HCT116 (cell line): ENCODE results near the gene SLC7A7. TPM values are rescaled to one million over a fixed set of nuclear protein-coding genes. Genes with fewer than 3 reads are reported as not detected.

Experiments used
- ATAC-seq: fragments of 200-7000 bp; cut with Tn5 transposase; 2 replicates; pipeline ENCODE4 v1.9.1; 2020; ENCODE audit warnings: mild to moderate bottlenecking, moderate library complexity
- BruUV-seq: library from RNA; stranded (reverse); fragments of 400-500 nt; replicated peaks from 2 replicates; lab custom pipeline; 2021; lab: Mats Ljungman, UMichigan
- CTCF ChIA-PET: fragments of 300-600 bp; sonication (Branson Sonifier 250); formaldehyde crosslinking; loops from one replicate; lab custom pipeline; 2021; ENCODE audit warnings: antibody characterized with exemption; lab: Charles Lee
- POLR2A ChIA-PET: fragments of 300-600, 350-600 bp; sonication (Branson Sonifier 250); formaldehyde crosslinking; loops from one replicate; lab custom pipeline; 2021; ENCODE audit warnings: antibody characterized with exemption; lab: Charles Lee
- RAD21 ChIA-PET, 2 experiments: fragments of 300-600 bp; sonication (Branson Sonifier 250); formaldehyde crosslinking; loops; one replicate each; lab custom pipeline; 2023; ENCODE audit warnings: low total read pairs in 2 of 2; ENCODE audit not compliant: uncharacterized antibody in 2 of 2, unreplicated experiment in 2 of 2, low non-redundant PET in 1 of 2; lab: Charles Lee
- DNase-seq: peaks from one replicate; pipeline ENCODE4 v3.0.0-alpha.2; 2010; ENCODE audit warnings: low read depth, low spot score
- H2AFZ ChIP-seq: fragments of 200-600 bp; shearing (Covaris generic), sonication (generic); 2 replicates; pipeline ENCODE4 v1.6.1; 2017; ENCODE audit warnings: low read depth, mixed run types, mixed read lengths, antibody characterized with exemption, low read length; ENCODE audit not compliant: poor library complexity, severe bottlenecking
- H3K27ac ChIP-seq: 2 replicates; pipeline ENCODE4 v1.5.1; 2012; ENCODE audit warnings: low read depth, low read length
- H3K27me3 ChIP-seq: fragments of 200-600 bp; sonication (generic); 2 replicates; pipeline ENCODE4 v1.6.1; 2016; ENCODE audit warnings: mixed run types, low read length, mixed read lengths; ENCODE audit not compliant: insufficient read depth
- H3K36me3 ChIP-seq, 2 experiments: fragments of 200-500 bp in 1 of 2; fragments of 200-600 bp in 1 of 2; sonication (Bioruptor generic) in 1 of 2; sonication (generic) in 1 of 2; 2 replicates each; pipeline versions ENCODE4 v1.5.1 to v1.6.1; 2014 to 2016; ENCODE audit warnings: low read length in 2 of 2, inconsistent platforms in 1 of 2, mixed read lengths in 1 of 2, mixed run types in 1 of 2; ENCODE audit not compliant: insufficient read depth in 2 of 2, control insufficient read depth in 1 of 2
- H3K4me1 ChIP-seq, 2 experiments: fragments of 200-600 bp in 1 of 2; sonication (generic) in 1 of 2; 2 replicates each; pipeline versions ENCODE4 v1.5.1 to v1.6.1; 2012 to 2017; ENCODE audit warnings: low read length in 2 of 2, inconsistent platforms in 1 of 2, mild to moderate bottlenecking in 1 of 2, mixed read lengths in 1 of 2, mixed run types in 1 of 2, moderate library complexity in 1 of 2; ENCODE audit not compliant: insufficient read depth in 2 of 2, control insufficient read depth in 1 of 2
- H3K4me2 ChIP-seq: fragments of 200-600 bp; sonication (generic); 2 replicates; pipeline ENCODE4 v1.6.1; 2017; ENCODE audit warnings: mixed run types, low read length, mixed read lengths
- H3K4me3 ChIP-seq, 2 experiments: fragments of 200-600 bp in 1 of 2; sonication (generic) in 1 of 2; replicated peaks in 1 of 2; 2 replicates each; pipeline ENCODE4 v1.5.1; 2011 to 2016; ENCODE audit warnings: low read length in 2 of 2, control low read depth in 1 of 2, low read depth in 1 of 2, mild to moderate bottlenecking in 1 of 2, mixed read lengths in 1 of 2, mixed run types in 1 of 2
- H3K79me2 ChIP-seq: fragments of 200-600 bp; sonication (generic); 2 replicates; pipeline ENCODE4 v1.6.1; 2017; ENCODE audit warnings: mild to moderate bottlenecking, mixed run types, low read length, moderate library complexity, mixed read lengths; ENCODE audit not compliant: insufficient read depth
- H3K9ac ChIP-seq: fragments of 200-600 bp; sonication (generic); 2 replicates; pipeline ENCODE4 v1.6.1; 2016; ENCODE audit warnings: low read length, mixed read lengths
- H3K9me2 ChIP-seq: fragments of 200-600 bp; sonication (generic), shearing (Covaris generic); 2 replicates; pipeline ENCODE4 v1.6.1; 2017; ENCODE audit warnings: mixed run types, mild to moderate bottlenecking, moderate library complexity; ENCODE audit not compliant: insufficient read depth
- H3K9me3 ChIP-seq, 2 experiments: fragments of 200-500 bp in 1 of 2; fragments of 200-600 bp in 1 of 2; sonication (Bioruptor generic) in 1 of 2; sonication (generic) in 1 of 2; 2 replicates each; pipeline ENCODE4 v1.6.1; 2014 to 2017; ENCODE audit warnings: low read length in 2 of 2, mixed read lengths in 2 of 2, inconsistent platforms in 1 of 2, low read depth in 1 of 2, mild to moderate bottlenecking in 1 of 2, mixed run types in 1 of 2, moderate library complexity in 1 of 2; ENCODE audit not compliant: control insufficient read depth in 1 of 2, insufficient read depth in 1 of 2
- H4K20me1 ChIP-seq: fragments of 200-600 bp; sonication (generic), shearing (Covaris generic); 2 replicates; pipeline ENCODE4 v1.6.1; 2017; ENCODE audit warnings: mixed run types, mild to moderate bottlenecking, moderate library complexity; ENCODE audit not compliant: insufficient read depth
- CBX3 ChIP-seq: IDR thresholded peaks from 2 replicates; pipeline ENCODE4 v1.6.1; 2012; ENCODE audit warnings: low read depth
- CTCF ChIP-seq, 3 experiments: fragments of 200-600 bp in 1 of 3; sonication (generic) in 1 of 3; IDR thresholded peaks in 2 of 3; conservative IDR thresholded peaks in 1 of 3; 2 replicates each; pipeline ENCODE4 v1.5.1; 2012 to 2017; ENCODE audit warnings: low read depth in 2 of 3, low read length in 2 of 3, antibody characterized with exemption in 1 of 3, borderline replicate concordance in 1 of 3, control low read depth in 1 of 3, mild to moderate bottlenecking in 1 of 3, mixed read lengths in 1 of 3, mixed run types in 1 of 3, moderate library complexity in 1 of 3; ENCODE audit not compliant: insufficient read depth in 1 of 3
- REST ChIP-seq: IDR thresholded peaks from 2 replicates; pipeline ENCODE4 v1.6.1; 2012; ENCODE audit warnings: low read depth
- intact Hi-C: fragments of 100-400 bp; cut with micrococcal nuclease; formaldehyde crosslinking; loops from 2 replicates; pipeline ENCODE4 v1.10.0; 2022
- total RNA-seq: library from RNA; stranded (reverse); gene quantifications from one replicate; pipeline ENCODE4 v1.2.1, GENCODE V29; 2021; ENCODE audit not compliant: unreplicated experiment

The SLC7A7 gene
- total RNA-seq, 1 experiment from 2014 or later = 0.27 TPM

- H3K9me3 ChIP-seq = peaks cover 0 to under 1% of the 10 kb centered on the region in 2 experiments; a peak in 1 of 4 replicates
- H3K27me3 ChIP-seq = no peaks in the 10 kb centered on the region
- ChIA-PET POLR2A (interaction anchor here (0.9 kb wide), 1 partner anchor 16 kb away, joined by 3 read pairs; no protein-coding TSS in a partner anchor), RAD21 (interaction anchor here in 1 of 2 experiments (0.6 kb wide), 1 partner anchor 57 kb away, joined by 3 read pairs; no protein-coding TSS in a partner anchor), CTCF (interaction anchor here (0.6 kb wide), 1 partner anchor 54 kb away, joined by 5 read pairs; no protein-coding TSS in a partner anchor)
- H3K4me3 ChIP-seq = peak overlapping the region; percentile 87 to 96
- DNase-seq (no peak), ATAC-seq (no peak)
- H3K79me2 ChIP-seq = peaks cover 32% of the 10 kb centered on the region
- no peaks in the 10 kb centered on the region for H4K20me1 ChIP-seq
- no peak overlapping the region for H2AFZ ChIP-seq
- peak overlapping the region; percentile 71 for H3K27ac ChIP-seq
- H3K9me2 ChIP-seq = no peaks in the 10 kb centered on the region
- H3K36me3 ChIP-seq = peaks cover 31 to 35% of the 10 kb centered on the region in 2 experiments
- peak overlapping the region; percentile 92 for H3K4me2 ChIP-seq
- intact Hi-C loops = loop anchor here (2.0 to 5.0 kb wide), 2 partner anchors 86 to 195 kb away; no protein-coding TSS in a partner anchor
- TF ChIP-seq CTCF (IDR thresholded peaks at IDR 0.05 in 2 of 3, conservative IDR thresholded peaks at IDR 0.05 in 1 of 3; ENCODE audit: borderline replicate concordance in 1 of 3, insufficient read depth in 1 of 3, low read depth in 2 of 3, low read length in 2 of 3) = no peak
- no peak for TF ChIP-seq REST
- TF ChIP-seq CBX3 = no peak
- H3K4me1 ChIP-seq = peaks cover 4 to 19% of the 10 kb centered on the region in 2 experiments; a peak in 3 of 4 replicates
- BruUV-seq = no TSS peak
- peak overlapping the region; percentile 76 for H3K9ac ChIP-seq
These were observed 48.0 kb downstream of the SLC7A7 start for GRCh38 chr14:22767323-22767589.
